Neural crest cell (in vitro differentiated cells): ENCODE results near the gene VCAN. TPM values are rescaled to one million over a fixed set of nuclear protein-coding genes. Genes with fewer than 3 reads are reported as not detected.

ENCODE experiments used
- DNase-seq: peaks from one replicate; pipeline ENCODE4 v3.0.0; 2021; ENCODE audit warnings: low read depth, mixed read lengths, low spot score
- H3K27ac Mint-ChIP-seq: one replicate; pipeline ENCODE4 v1.8.0; 2021; ENCODE audit warnings: mild to moderate bottlenecking, mixed read lengths; ENCODE audit not compliant: unreplicated experiment
- H3K27me3 Mint-ChIP-seq: 2 replicates; pipeline ENCODE4 v1.8.0; 2021; ENCODE audit warnings: low read depth, mild to moderate bottlenecking, mixed read lengths
- H3K36me3 Mint-ChIP-seq: 2 replicates; pipeline ENCODE4 v1.8.0; 2021; ENCODE audit warnings: low read depth, mild to moderate bottlenecking, mixed read lengths
- H3K4me1 Mint-ChIP-seq: 2 replicates; pipeline ENCODE4 v1.8.0; 2021; ENCODE audit warnings: mixed read lengths
- H3K4me3 Mint-ChIP-seq: one replicate; pipeline ENCODE4 v1.8.0; 2021; ENCODE audit warnings: mild to moderate bottlenecking, mixed read lengths
- H3K9me3 Mint-ChIP-seq: 2 replicates; pipeline ENCODE4 v1.8.0; 2021; ENCODE audit warnings: mixed read lengths
- total RNA-seq: library from RNA; stranded (reverse); gene quantifications from 2 replicates; pipeline ENCODE4 v1.2.1, GENCODE V29; 2021
- TF ChIP-seq, protein P1 (sequence below): fragments of 200-600 bp; sonication (generic); conservative IDR thresholded peaks from 2 replicates; pipeline ENCODE4 v1.5.0; 2021; ENCODE audit warnings: antibody characterized with exemption, mild to moderate bottlenecking

VCAN gene
- total RNA-seq, 1 donor from 2014 or later, result 236 TPM

DNA sequence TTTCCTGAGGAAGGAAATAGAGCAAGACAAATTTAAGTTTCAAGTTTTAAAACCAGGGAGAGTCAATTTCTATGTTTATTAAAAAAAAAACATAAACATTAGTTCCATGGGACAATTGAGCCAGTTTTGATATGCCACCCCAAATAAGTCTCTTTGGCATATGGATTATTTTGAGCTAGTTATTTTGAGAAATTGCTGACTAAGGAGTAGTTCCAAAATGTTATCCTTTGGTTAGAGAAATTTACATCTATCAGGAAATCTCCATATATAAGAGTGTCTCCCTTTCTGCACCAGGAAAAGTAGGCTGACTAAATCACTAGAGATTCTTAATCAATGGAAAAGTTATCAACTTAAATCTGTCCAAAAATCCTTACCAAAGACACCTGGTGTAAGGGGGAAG is 143.3 kb downstream of the VCAN start:
- Mint-ChIP-seq H3K27me3 (no peaks in the 10 kb centered on the region), H3K27ac (no peak overlapping the region), H3K36me3 (peaks cover 6% of the 10 kb centered on the region), H3K9me3 (peaks cover 9% of the 10 kb centered on the region), H3K4me3 (no peak overlapping the region), H3K4me1 (peaks cover 13% of the 10 kb centered on the region)
- TF ChIP-seq, protein P1, sequence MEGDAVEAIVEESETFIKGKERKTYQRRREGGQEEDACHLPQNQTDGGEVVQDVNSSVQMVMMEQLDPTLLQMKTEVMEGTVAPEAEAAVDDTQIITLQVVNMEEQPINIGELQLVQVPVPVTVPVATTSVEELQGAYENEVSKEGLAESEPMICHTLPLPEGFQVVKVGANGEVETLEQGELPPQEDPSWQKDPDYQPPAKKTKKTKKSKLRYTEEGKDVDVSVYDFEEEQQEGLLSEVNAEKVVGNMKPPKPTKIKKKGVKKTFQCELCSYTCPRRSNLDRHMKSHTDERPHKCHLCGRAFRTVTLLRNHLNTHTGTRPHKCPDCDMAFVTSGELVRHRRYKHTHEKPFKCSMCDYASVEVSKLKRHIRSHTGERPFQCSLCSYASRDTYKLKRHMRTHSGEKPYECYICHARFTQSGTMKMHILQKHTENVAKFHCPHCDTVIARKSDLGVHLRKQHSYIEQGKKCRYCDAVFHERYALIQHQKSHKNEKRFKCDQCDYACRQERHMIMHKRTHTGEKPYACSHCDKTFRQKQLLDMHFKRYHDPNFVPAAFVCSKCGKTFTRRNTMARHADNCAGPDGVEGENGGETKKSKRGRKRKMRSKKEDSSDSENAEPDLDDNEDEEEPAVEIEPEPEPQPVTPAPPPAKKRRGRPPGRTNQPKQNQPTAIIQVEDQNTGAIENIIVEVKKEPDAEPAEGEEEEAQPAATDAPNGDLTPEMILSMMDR, result no peak
- no peak for DNase-seq

DNA sequence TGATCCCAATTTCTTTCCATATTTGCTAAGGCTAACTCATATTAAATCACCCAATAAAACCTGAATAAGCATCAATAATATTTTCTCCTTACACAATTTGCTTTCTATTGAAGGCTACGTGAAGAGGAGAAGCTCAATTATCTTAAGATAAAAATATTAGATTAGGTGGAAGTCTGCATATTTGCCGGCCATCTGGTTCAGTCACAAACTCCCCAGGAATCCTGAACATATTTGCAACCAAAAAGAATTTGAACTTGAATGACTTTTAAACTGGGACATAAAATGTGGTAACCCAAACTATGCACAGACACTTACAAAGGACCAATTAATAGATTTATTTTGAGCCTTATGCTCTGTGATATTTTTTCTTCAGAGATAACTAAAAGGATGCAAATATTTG is 156.8 kb downstream of the VCAN start:
- H3K9me3 Mint-ChIP-seq, result peaks cover 4% of the 10 kb centered on the region
- no peak overlapping the region for H3K4me3 Mint-ChIP-seq
- H3K27ac Mint-ChIP-seq, result no peak overlapping the region
- no peaks in the 10 kb centered on the region for H3K36me3 Mint-ChIP-seq
- H3K4me1 Mint-ChIP-seq, result peaks cover 11% of the 10 kb centered on the region
- H3K27me3 Mint-ChIP-seq, result no peaks in the 10 kb centered on the region
- DNase-seq, result no peak
- TF ChIP-seq, protein P1, result no peak

Other genes starting within 250 kb of the VCAN start
- gene HAPLN1, start 249.1 kb downstream of the VCAN start, total RNA-seq, result 0.75 and 1.4 TPM in 2 replicates